HG03575 (cell line): Measurements from ENCODE around the gene WBP1.
"Not testable (repeated sequence)": the region's sequence is repeated elsewhere in the genome, so short reads cannot be mapped to it uniquely, and the experiment has no call there.

Source experiments
- ATAC-seq: cut with Tn5 transposase; IDR thresholded peaks from one replicate; pipeline ENCODE4 v1.9.1; 2021; ENCODE audit not compliant: unreplicated experiment, insufficient number of reproducible peaks, low FRiP score; ENCODE audit errors: extremely low read depth

Gene WBP1

DNA sequence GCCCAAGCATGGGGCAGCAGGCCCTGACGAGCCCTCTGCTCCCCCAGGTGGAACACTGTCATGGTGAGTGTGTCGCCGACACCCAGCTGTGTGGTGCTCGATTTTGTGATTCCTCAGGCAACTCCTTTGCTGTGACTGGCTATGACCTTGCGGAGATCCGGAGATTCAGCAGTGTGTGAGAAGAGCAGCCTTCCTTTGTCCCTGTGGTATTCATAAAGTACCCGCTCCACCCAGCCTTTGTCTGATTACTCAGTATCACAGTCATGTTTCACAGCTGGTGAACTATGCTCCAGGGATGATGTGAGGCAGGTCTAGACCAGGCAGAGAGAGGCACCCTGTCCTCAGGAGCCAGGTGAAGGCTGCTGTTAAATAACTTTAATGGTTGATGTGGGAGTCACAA lies 32.7 kb upstream of the WBP1 start:
- ATAC-seq: no peak

DNA sequence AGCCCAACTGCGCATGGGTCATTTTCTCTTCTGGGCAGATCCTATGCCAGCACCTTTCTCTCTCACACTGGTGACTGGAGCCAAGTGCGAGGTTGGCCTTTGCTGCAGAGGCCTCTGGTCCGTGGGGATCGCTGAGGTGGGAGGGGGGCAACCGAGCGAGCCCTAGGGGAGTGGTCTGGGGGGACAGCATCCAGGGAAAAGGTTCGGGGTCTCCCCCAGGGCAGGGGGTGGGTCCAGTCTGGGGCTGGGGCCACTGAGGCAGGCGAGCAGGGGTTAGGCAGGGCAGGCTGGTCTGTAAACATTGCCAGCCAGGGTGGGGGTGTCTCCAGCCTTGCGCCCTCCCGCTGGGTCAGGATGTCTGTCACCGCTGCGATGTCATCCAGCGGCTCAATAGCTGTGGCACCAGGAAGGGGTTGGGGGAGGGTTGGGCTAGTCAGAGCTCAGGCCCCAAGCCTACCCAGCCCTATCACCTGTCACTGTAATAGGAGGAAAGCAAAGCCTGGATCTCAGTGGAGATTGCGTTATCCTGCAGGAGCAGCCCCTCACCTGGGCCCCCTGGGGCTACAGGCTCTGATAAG lies 32.0 kb upstream of the WBP1 start:
- ATAC-seq: no peak

DNA sequence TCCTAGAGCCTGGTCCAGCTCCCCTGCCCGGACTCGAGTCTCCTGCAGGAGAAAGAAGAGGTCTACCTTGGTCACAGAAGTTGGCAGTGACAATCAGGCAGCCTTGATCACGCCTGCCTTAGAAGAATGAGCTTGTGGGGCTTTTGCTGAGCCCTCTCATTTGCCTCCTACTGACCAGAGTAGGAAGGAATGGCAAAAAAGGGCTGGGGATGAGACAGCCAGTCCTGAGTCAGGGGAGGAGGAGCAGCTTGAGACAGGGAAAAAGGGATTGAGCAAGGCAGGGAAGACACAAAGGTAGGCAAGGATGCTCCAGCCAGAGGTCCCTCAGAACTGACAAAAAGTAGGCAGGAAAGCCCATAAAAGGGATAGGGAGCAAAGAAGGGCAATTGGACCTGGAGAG lies 30.7 kb upstream of the WBP1 start:
- ATAC-seq: no peak

DNA sequence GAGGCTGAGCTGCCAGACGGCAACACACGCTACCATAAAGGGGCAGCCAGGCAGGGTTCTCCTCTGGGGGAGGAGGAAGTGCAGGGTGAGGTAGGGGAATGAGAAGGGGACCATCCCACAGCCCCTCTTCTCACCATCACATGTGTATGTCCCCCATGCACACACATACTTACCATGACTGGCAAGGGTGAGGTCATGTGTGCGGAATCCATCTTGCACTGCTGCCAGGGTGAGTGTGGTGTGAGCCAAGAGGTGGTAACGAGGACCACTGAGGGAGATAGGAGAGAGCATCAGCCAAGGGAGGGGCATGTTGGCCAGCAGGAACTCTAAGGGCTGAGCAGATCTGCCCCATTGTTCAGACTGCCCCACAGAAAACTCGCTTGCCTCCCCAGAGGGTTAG lies 29.6 kb upstream of the WBP1 start:
- ATAC-seq: no peak

DNA sequence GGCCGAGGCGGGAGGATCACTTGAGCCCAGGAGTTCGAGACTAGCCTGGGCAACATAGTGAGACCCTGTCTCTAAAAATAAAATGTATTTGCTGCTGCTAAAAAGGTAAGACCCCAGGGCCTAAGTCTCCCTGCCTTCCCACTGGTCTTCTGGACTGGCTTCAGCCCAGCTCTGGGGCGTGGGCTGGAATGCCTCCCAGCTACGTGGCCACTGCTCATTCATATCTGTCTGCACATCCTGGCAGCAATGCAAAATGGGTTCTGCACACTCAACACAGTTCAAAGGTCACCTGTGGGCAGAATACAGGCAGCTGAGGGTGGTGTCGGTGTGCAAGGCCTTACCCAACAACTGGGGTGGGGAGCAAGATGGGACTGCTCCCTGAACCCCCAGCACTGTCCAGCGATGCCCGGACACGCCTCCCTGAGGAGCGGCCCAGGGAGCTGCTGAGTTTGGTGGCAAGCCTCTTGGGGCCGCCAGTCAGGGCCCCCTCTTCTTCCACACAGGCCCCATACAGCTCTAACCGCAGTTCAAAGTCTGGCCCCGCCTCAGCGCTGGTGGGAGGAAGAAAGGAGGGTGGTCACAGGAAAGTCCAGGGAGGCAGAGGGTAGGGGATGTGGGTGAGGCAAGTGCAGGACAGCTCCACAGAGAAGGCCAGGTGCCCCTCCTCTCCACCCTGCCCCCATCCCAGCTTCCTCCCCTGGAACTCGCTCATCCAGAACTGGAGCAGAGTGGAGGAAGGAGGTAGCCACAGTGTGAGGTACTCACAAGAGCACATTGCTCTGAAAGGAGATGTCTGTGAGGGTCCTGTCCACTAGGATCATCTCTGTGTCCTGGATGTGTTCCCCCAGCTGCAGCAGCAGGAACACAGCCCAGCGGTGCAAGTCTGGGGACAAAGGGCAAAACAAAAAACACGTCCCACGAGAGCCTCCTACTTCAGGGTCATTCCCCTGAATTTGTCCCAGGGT lies 28.5 kb upstream of the WBP1 start:
- no peak for ATAC-seq

DNA sequence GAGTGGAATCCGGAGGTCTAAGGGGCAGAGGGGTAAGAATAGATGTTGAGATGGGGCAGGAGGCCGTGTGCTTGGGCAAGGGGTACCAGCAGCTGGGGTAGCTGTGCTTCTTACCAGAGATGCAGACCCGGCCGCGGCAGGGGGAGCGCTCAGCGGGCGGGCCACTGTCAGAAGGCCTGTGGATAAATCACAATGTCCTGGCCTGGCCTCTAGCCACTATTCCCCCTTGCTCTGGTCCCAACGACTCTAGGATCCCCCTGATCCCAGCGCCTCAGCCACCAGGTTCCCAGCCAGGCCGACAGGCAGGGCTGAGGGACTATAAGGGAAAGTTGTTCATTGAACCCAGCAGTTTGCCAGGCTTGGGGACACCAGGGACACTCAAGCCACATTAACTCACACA lies 27.7 kb upstream of the WBP1 start:
- ATAC-seq: no peak

DNA sequence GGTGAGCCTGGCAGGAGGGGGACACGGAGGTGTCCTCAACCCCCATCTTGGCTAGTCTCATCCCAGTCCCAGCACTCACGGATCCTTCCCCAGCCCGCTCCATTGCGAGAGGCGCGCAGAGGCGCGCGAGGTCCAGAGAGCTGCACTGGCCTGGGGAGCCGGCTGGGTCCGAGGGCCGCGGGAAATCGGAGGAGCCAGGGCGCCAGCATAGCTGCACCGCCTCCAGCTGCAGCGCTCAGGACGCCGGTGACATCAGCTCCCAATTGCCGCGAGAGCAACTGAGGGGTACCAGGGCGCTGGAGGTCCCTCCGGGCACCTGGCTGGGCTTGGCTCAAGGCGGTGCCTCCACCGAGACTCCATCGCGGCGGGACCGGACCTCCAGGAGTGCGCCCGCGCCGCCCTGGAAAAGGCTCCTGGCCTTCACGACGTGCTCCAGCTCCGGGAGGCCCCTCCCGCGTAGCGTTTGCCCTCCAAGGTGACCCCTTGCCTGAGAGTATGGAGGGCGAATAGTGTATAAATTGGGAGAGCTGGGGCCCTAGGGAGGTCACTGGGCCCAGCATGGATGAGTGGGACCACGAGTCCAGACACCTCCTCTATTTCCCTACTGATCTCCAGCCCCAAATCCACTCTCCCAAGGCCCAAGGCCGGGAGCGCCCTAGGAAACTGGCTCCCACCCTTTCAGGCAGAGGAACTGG lies 22.0 kb upstream of the WBP1 start:
- no peak for ATAC-seq

DNA sequence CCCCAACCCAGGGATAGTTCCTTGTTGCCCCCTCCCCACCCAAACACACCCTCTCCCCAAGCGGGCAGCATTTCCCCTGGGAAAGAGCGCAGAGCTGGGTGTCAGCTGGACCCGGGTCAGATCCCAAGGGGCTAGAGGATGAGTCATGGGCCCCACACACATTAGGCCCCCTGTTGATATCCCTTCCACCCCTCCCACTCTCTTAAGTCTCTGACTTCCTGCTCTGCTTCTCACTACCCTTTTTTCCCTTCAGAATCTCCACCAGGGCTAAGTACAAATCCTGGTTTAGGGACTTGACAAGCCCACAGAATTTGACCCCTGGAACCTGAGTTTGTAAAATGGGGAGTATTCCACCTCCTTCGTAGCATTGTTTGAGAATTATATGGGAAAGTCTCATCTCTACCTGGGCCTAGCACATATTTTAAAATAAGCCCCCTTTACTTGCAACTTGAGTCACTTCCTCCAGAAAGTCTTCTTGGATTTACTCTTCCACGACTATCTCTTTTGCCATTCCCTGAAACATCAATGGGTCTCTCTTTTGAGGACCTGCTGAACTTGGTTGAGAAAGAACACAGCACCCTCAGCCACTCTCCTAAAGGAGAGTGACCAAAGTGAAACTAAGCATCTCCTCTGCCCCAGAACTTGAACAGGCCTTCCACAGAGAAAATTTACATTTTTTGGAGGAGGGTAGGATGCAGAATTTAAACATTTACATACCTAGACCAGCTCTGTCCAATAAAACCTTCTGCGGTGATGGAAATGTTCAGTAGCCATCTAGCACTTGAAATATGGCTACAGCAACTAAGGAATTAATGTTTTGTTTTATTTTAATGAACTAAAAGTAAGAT lies 21.2 kb upstream of the WBP1 start:
- no peak for ATAC-seq

DNA sequence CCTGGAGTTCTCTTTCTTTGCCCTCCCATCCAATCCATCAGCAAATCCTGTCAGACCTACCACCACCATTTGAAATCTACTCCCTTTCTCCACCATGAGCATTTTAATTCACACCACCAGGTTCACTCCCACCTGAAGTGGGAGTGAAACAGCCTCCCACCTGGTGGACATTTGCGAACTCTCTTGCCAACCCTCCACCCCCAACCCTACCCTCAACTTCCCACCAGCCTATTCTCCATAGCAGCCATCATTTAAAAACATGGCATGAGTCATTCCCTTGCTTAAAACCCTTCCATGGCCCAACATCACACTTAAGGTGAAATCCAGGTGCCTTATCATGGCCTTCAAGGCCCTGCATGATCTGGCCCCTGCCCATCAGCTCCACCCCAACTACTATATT lies 20.0 kb upstream of the WBP1 start:
- no peak for ATAC-seq

DNA sequence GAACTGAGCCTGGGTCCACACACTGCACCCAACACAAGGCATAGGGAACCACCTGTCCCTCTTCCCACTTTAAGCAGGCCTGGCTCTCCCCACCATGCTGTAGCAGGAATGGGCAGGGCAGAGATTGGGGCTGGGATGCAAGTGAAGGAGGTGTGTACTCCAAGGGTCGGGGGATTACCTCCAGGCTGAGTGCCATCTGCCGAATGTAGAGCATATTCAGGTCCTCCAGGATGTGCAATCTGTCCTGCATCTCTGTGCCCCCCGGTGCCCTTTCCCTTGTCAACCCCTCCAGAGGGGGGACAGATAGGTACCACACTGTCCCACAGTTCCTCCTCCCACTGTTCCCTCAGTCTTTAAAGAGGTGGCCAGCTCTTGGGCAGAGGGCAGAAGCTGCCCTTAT lies 18.9 kb upstream of the WBP1 start:
- ATAC-seq: no peak

DNA sequence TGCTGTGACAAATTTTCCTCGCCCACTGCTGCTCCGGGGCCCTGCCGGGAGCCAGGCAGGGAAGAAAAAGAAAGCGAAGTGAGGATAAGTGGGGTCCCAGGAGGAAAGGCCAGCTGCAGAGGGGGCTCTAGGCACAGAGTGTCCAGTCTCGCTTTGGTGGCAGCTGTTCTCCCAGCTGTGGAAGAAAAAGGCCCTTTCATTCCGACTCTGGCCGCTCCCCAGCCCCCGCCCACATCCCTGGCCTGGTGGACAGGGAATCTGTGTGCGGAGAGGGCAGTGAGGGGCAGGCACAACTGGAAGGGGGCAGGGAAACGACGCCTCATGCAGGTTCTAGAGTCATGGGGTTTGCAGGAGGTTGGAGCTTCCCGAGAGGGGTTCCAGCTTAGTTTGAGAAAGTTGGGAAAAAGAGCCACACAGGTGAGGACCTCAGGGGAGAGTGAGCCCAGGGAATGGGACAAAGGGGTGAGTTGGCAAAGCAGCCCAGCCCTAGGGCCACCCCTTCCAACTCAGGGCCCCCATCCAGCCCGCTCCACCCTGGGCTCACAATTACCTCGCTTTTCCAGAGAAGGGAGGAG lies 18.3 kb upstream of the WBP1 start:
- no peak for ATAC-seq

DNA sequence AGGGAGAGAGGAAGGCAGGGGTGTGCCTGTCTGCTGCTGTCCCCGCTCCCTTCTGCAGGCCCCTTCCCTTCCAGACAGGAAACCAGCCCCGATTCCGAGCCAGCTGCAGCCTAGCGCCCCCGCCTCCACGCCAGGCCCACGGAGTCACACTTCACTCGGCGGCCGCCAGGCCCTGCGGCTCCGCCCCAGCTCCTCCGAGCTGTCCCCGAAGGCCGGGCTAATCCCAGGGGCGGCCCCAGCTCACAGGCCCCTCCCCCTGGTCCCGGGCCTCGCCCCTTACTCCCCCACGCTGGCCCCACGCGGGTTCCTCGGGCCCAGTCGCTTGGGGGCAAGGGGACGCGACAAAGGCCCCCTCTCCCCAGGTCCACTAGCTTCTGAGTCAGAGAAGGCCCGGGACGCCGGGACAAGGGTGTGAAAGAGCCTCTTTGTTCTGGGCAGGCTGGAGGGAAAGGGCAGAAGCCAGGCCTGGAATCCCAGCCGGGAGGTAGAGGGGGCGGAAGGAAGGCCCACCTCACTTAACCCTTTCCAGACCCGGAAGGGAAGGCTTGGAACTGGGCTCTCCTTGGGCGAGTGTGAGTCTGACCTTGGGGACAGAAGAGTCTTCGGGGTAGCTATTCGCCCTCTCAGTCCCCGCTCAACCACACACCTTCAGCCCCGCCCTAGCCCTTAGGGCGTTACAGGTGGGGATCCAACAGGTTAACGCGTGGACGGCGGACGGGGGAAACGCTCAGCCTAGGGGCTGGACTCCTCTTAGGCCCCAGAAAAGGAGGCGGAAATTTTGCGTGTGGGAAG lies 17.7 kb upstream of the WBP1 start:
- no peak for ATAC-seq

DNA sequence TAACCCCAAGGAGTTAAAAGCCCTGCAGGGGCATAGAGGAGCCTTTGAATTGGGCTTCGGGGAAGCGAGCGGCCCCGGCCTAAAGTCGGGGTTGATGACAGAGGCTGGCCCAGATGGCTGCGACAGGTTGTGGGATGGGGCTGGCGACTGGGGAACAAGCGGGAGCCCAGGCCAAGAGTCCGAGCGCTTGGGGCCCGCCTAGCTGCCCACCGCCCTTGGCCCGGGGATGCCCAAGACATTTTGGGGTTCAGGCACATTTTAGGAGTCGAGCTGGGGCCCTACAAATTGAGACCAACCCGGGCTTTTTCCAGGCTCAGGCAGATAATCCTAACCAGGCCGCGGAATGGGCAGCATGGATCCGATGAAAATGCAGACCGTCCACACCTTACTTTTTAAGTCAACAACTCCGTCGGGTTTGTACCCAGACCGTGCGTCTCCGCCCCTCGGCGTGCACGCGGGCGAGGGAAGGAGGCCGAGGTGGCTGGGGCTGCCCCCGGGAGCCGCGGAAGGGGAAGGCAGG lies 17.0 kb upstream of the WBP1 start:
- ATAC-seq: no peak

DNA sequence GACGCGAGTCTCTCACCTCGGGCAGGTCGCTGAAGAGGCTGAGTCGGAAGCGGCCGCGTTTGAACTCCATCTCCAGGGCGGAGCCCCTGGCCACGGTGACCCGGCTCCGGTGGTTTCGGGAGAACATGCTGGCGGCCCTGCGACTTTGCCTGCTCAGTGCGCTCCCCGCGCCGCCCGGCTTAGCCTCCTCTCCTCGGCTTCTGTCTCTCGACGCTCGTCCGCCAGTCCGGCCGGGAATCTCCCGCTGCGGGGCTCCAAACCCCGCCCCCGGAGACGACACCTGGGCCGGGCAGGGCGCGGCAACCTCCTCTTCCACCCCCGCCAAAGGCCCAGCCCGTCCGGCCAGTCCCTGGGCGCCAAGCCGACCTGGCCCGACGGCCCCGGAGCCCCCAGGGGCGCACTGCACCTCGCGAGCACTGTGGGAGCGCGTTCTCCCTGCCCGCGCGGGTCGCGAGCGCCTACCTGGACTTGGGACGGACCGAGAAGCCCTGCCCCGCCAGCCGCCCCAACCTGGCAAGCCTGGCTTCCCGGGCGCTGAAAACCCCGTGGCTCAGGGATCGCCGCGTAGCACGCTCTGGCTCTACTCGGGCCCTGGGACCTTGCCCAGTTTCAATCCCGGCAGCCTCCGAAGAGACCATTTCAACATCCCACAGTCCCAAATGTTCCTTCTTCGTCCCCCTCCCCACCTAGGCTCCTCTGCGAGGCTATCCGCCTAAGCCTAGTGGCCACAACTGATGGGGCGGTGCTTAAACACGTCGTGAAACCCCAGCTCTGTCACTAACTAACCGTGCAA lies 16.4 kb upstream of the WBP1 start, which contains the start of gene RTKN:
TSS of gene RTKN (minus strand) at position 248 of the 793 bp plus-strand sequence. CDS start at position 127, 121 bp downstream.
- ATAC-seq: no peak

DNA sequence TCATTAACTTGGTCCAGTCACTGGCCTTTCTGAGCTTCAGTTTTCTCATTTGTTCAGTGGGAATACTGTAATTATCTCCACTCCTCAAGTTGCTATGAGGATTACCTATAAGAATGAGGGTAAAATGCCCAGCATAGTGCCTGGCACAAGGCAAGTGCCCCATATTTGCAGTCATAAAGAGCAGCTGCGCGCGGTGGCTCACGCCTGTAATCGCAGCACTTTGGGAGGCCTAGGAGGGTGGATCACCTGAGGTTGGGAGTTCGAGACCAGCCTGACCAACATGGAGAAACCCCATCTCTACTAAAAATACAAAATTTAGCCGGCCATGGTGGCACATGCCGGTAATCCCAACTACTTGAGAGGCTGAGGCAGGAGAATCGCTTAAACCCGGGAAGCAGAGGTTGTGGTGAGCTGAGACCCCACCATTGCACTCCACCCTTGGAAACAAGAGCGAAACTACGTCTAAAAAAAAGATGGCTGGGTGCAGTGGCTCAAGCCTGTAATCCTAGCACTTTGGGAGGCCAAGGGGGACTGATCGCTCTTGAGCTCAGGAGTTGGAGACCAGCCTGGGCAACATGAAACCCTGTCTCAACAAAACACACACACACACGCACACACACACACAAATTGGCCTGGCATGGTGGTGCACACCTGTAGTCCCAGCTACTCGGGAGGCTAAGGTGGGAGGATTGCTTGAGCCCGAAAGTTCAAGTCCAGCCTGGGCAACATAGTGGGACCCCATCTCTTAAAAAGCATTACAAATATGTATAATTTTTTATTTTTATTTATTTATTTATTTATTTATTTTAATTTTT lies 15.5 kb upstream of the WBP1 start:
- ATAC-seq: not testable (repeated sequence)
